Mesenchymal stem cell (in vitro differentiated cells and primary cell): ENCODE measurements around the gene PXDC1. TPM values are rescaled to one million over a fixed set of nuclear protein-coding genes. Genes with fewer than 3 reads are reported as not detected.

Experiments used
- DNase-seq: peaks from one replicate; pipeline ENCODE4 v3.0.0-alpha.2; 2013
- H2AFZ ChIP-seq: one replicate; pipeline ENCODE4 v1.6.1; 2013; ENCODE audit warnings: low read depth, mild to moderate bottlenecking, control low read depth, inconsistent platforms, low read length, moderate library complexity
- H2AK5ac ChIP-seq: 2 replicates; pipeline ENCODE4 v1.6.1; 2013; ENCODE audit warnings: low read length, moderate library complexity, mild to moderate bottlenecking, inconsistent platforms; ENCODE audit not compliant: severe bottlenecking
- H2BK120ac ChIP-seq: one replicate; pipeline ENCODE4 v1.6.1; 2013; ENCODE audit warnings: low read depth, mild to moderate bottlenecking, inconsistent platforms, low read length, moderate library complexity
- H2BK12ac ChIP-seq, 2 experiments: one replicate each; pipeline ENCODE4 v1.6.1; 2013; ENCODE audit warnings: inconsistent platforms in 2 of 2, low read length in 2 of 2, mild to moderate bottlenecking in 2 of 2, moderate library complexity in 2 of 2, control low read depth in 1 of 2
- H2BK15ac ChIP-seq: one replicate; pipeline ENCODE4 v1.6.1; 2013; ENCODE audit warnings: mild to moderate bottlenecking, low read depth, inconsistent platforms; ENCODE audit not compliant: poor library complexity, severe bottlenecking
- H2BK5ac ChIP-seq: 2 replicates; pipeline ENCODE4 v1.6.1; 2013; ENCODE audit warnings: low read depth, mild to moderate bottlenecking, low read length, control low read depth, inconsistent platforms; ENCODE audit not compliant: poor library complexity, severe bottlenecking
- H3K14ac ChIP-seq, 2 experiments: one replicate each; pipeline ENCODE4 v1.6.1; 2013; ENCODE audit warnings: inconsistent platforms in 2 of 2, low read length in 2 of 2, control low read depth in 1 of 2, mild to moderate bottlenecking in 1 of 2, moderate library complexity in 1 of 2
- H3K18ac ChIP-seq, 2 experiments: one replicate each; pipeline ENCODE4 v1.6.1; 2013; ENCODE audit warnings: inconsistent platforms in 2 of 2, low read length in 2 of 2, control low read depth in 1 of 2, low read depth in 1 of 2, mild to moderate bottlenecking in 1 of 2
- H3K23ac ChIP-seq, 2 experiments: one replicate each; pipeline ENCODE4 v1.6.1; 2013; ENCODE audit warnings: inconsistent platforms in 2 of 2, low read length in 2 of 2, mild to moderate bottlenecking in 2 of 2, moderate library complexity in 2 of 2, control low read depth in 1 of 2
- H3K27ac ChIP-seq: 2 replicates; pipeline ENCODE4 v1.5.1; 2013; ENCODE audit warnings: mild to moderate bottlenecking, moderate library complexity, low read length, control low read depth, inconsistent platforms; ENCODE audit not compliant: poor library complexity, severe bottlenecking
- H3K27me3 ChIP-seq, 2 experiments: 2 replicates each; pipeline versions ENCODE4 v1.6.1 to v1.7.0; 2013; ENCODE audit warnings: low read length in 2 of 2, mild to moderate bottlenecking in 2 of 2, moderate library complexity in 2 of 2, control low read depth in 1 of 2, inconsistent platforms in 1 of 2; ENCODE audit not compliant: control insufficient read depth in 1 of 2, insufficient read depth in 1 of 2
- H3K36me3 ChIP-seq, 2 experiments: 2 replicates each; pipeline versions ENCODE4 v1.6.1 to v1.7.0; 2013; ENCODE audit warnings: low read length in 2 of 2, control low read depth in 1 of 2, inconsistent platforms in 1 of 2, low read depth in 1 of 2, mild to moderate bottlenecking in 1 of 2; ENCODE audit not compliant: insufficient read depth in 2 of 2, control insufficient read depth in 1 of 2
- H3K4ac ChIP-seq, 2 experiments: one replicate each; pipeline ENCODE4 v1.6.1; 2013; ENCODE audit warnings: inconsistent platforms in 2 of 2, low read length in 2 of 2, mild to moderate bottlenecking in 2 of 2, moderate library complexity in 2 of 2, control low read depth in 1 of 2, low read depth in 1 of 2
- H3K4me1 ChIP-seq: 2 replicates; pipeline ENCODE4 v1.6.1; 2013; ENCODE audit warnings: low read depth, low read length, control low read depth; ENCODE audit not compliant: control insufficient read depth, insufficient read depth
- H3K4me2 ChIP-seq: 2 replicates; pipeline ENCODE4 v1.6.1; 2013; ENCODE audit warnings: low read length, mild to moderate bottlenecking, inconsistent platforms; ENCODE audit not compliant: poor library complexity, severe bottlenecking
- H3K4me3 ChIP-seq, 2 experiments: 2 replicates each; pipeline versions ENCODE4 v1.5.1 to v1.7.0; 2013; ENCODE audit warnings: low read length in 2 of 2, mild to moderate bottlenecking in 2 of 2, control low read depth in 1 of 2, low read depth in 1 of 2; ENCODE audit not compliant: insufficient read depth in 1 of 2
- H3K79me1 ChIP-seq: replicated peaks from 2 replicates; pipeline ENCODE4 v1.6.1; 2013; ENCODE audit warnings: mild to moderate bottlenecking, control low read depth, low read length, inconsistent platforms; ENCODE audit not compliant: poor library complexity, severe bottlenecking
- H3K9ac ChIP-seq: 2 replicates; pipeline ENCODE4 v1.7.0; 2013; ENCODE audit warnings: mild to moderate bottlenecking, low read length, moderate library complexity
- H3K9me3 ChIP-seq: 2 replicates; pipeline ENCODE4 v1.7.0; 2013; ENCODE audit warnings: mild to moderate bottlenecking, low read length; ENCODE audit not compliant: control insufficient read depth
- H4K8ac ChIP-seq: one replicate; pipeline ENCODE4 v1.6.1; 2013; ENCODE audit warnings: inconsistent platforms, mild to moderate bottlenecking, low read length, moderate library complexity
- H4K91ac ChIP-seq: one replicate; pipeline ENCODE4 v1.6.1; 2013; ENCODE audit warnings: mild to moderate bottlenecking, low read length, inconsistent platforms
- WGBS: methylation state at CpG from one replicate; pipeline ENCODE4 v1.1.7; 2013; ENCODE audit warnings: mixed read lengths; 5-methylcytosine and 5-hydroxymethylcytosine counted together
- polyA plus RNA-seq, 2 experiments: library from polyadenylated mRNA; stranded (reverse); fragments of 200-250 nt; gene quantifications; one replicate each; pipeline ENCODE4 v1.2.3, GENCODE V29; 2013

The PXDC1 gene
- polyA plus RNA-seq (2013, experiment 1 of 2), result 40.5 TPM
- polyA plus RNA-seq (2013, experiment 2 of 2), result 41.6 TPM

- no peaks in the 10 kb centered on the region for H3K79me1 ChIP-seq
- peaks cover 0 to 17% of the 10 kb centered on the region in 2 experiments for H3K36me3 ChIP-seq
- H3K27ac ChIP-seq, result peak within 1 kb of the TSS; percentile 81
- H3K4me1 ChIP-seq, result peaks cover 33% of the 10 kb centered on the region
- peak within 1 kb of the TSS; percentile 89 for H2BK15ac ChIP-seq
- peak within 1 kb of the TSS; percentile 78 to 85 for H3K4me3 ChIP-seq
- no peaks in the 10 kb centered on the region for H3K9me3 ChIP-seq
- peak within 1 kb of the TSS; percentile 75 to 97 for H3K23ac ChIP-seq
- peak within 1 kb of the TSS; percentile 77 for H3K4me2 ChIP-seq
- H3K9ac ChIP-seq, result peak within 1 kb of the TSS; percentile 97
- peak within 1 kb of the TSS; percentile 65 for H2AFZ ChIP-seq
- peak within 1 kb of the TSS; percentile 94 for H4K91ac ChIP-seq
- peak within 1 kb of the TSS; percentile 77 for H2BK5ac ChIP-seq
- H3K18ac ChIP-seq, result peak within 1 kb of the TSS; percentile 96 to 100
- WGBS, result under 1% methylated on average over 55 of the region's 88 CpGs
- no peaks in the 10 kb centered on the region for H3K27me3 ChIP-seq
- peak within 1 kb of the TSS; percentile 68 to 100 for H3K4ac ChIP-seq
- DNase-seq, result peak; percentile 26
- peak within 1 kb of the TSS; percentile 89 to 94 for H3K14ac ChIP-seq
- peak within 1 kb of the TSS; percentile 78 for H2BK120ac ChIP-seq
- peak within 1 kb of the TSS; percentile 90 to 92 for H2BK12ac ChIP-seq
- H4K8ac ChIP-seq, result peak within 1 kb of the TSS; percentile 88
- peak within 1 kb of the TSS; percentile 2 for H2AK5ac ChIP-seq
These were observed at the start of gene PXDC1 for GRCh38 chr6:3751077-3751729. Gene PXDC1, minus strand, starts transcription at chr6:3751713. Its CDS starts 182 bp downstream, at chr6:3751531.

DNA sequence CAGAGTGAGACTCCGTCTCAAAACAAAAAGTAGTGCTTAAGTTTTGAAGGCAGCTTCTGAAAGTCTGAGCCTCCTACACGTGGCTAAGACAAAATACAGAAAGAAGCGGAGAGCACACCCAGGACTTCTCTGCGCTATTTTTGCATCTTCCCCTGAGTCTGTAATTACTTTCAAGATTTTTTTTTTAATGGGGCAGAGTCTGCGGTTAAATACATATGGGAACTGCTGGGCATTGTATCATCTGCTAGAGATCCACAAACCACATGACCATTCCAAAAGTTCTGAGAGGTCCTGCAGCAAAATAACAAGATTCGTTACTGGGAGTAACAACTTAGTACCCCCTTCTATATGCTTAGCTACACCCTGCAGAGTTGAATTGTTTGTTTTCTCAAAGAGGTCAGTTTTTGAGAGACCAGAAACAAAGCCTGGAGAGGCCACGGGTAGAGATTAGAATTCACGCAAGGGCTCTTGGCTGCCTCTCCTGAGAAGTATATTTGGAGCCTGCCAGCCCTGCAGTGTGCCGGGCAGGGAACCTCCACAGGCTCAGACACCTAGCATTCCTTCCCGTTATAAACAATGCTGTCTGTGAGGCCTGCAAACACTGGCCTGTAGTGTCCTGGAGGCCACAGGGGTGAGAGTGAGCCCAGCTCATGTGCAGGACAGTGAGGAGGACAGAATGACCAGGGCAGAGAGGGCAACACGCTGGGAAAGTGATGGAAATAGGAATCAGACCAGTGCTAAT, 49.5 kb upstream of the PXDC1 start:
- DNase-seq, result no peak
- peak overlapping the region; percentile 4 to 90 for H2BK12ac ChIP-seq
- no peak overlapping the region for H3K27ac ChIP-seq
- H2BK5ac ChIP-seq, result no peak overlapping the region
- peak overlapping the region; percentile 37 for H4K91ac ChIP-seq
- no peak overlapping the region for H3K4me2 ChIP-seq
- no peaks in the 10 kb centered on the region for H3K36me3 ChIP-seq
- H3K23ac ChIP-seq, result no peak overlapping the region
- no peak overlapping the region for H3K9ac ChIP-seq
- H2BK120ac ChIP-seq, result peak overlapping the region; percentile 45
- no peak overlapping the region for H3K14ac ChIP-seq
- no peak overlapping the region for H3K4ac ChIP-seq
- peak overlapping the region; percentile 79 for H4K8ac ChIP-seq
- H3K4me3 ChIP-seq, result no peak overlapping the region
- peak overlapping the region; percentile 12 for H2AK5ac ChIP-seq
- peak overlapping the region; percentile 30 for H2BK15ac ChIP-seq
- WGBS, result 52% methylated on average over 8 of the region's 11 CpGs
- peaks cover 20% of the 10 kb centered on the region for H3K4me1 ChIP-seq
- H3K9me3 ChIP-seq, result no peaks in the 10 kb centered on the region
- peak overlapping the region; percentile 16 for H2AFZ ChIP-seq
- no peaks in the 10 kb centered on the region for H3K79me1 ChIP-seq
- peak overlapping the region in 1 of 2 experiments; percentile 61 for H3K18ac ChIP-seq
- no peaks in the 10 kb centered on the region for H3K27me3 ChIP-seq

DNA sequence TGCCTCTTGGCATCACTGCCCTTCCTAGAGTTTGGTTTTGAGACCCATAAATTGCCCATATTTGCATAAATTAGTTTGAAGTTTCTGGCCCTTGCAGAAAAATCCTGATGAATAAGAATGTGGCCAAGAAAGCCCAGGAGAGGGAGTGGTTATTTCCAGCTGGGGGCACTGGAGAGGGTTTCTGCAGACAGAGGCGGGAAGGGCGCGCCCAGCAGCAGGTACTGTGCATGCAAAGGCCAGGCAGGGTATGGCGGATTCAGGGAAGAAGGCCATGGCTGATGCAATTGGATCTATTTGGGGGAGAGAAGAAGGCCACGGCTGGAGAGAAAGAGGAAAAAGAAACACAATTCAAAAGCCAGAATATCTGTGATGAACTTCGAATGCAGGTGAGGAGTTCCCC, 48.2 kb upstream of the PXDC1 start:
- H2BK120ac ChIP-seq, result no peak overlapping the region
- no peaks in the 10 kb centered on the region for H3K79me1 ChIP-seq
- H2AK5ac ChIP-seq, result peak overlapping the region; percentile 70
- 95% methylated on average over 6 of the region's 6 CpGs for WGBS
- no peak overlapping the region for H3K9ac ChIP-seq
- no peaks in the 10 kb centered on the region for H3K27me3 ChIP-seq
- no peak overlapping the region for H4K8ac ChIP-seq
- H3K4me3 ChIP-seq, result no peak overlapping the region
- no peak overlapping the region for H3K14ac ChIP-seq
- H2BK12ac ChIP-seq, result no peak overlapping the region
- H3K36me3 ChIP-seq, result no peaks in the 10 kb centered on the region
- H2AFZ ChIP-seq, result no peak overlapping the region
- no peak overlapping the region for H2BK15ac ChIP-seq
- DNase-seq, result no peak
- H3K9me3 ChIP-seq, result no peaks in the 10 kb centered on the region
- H3K27ac ChIP-seq, result no peak overlapping the region
- H2BK5ac ChIP-seq, result peak overlapping the region; percentile 71
- H3K23ac ChIP-seq, result no peak overlapping the region
- no peak overlapping the region for H4K91ac ChIP-seq
- H3K18ac ChIP-seq, result no peak overlapping the region
- no peak overlapping the region for H3K4me2 ChIP-seq
- peaks cover 20% of the 10 kb centered on the region for H3K4me1 ChIP-seq
- H3K4ac ChIP-seq, result no peak overlapping the region
